Dendritic cell treated with granulocyte-macrophage colony-stimulating factor and Interleukin-4, amounts not matched to agents 40 ng/mL and 50 ng/mL, for 4 days (primary cell): ENCODE data around the gene STX2.
"Not testable (repeated sequence)": the region's sequence is repeated elsewhere in the genome, so short reads cannot be mapped to it uniquely, and the experiment has no call there.

ENCODE experiments used
- H3K27ac Mint-ChIP-seq: one replicate; pipeline ENCODE4 v1.8.0; 2022; ENCODE audit warnings: mild to moderate bottlenecking, mixed read lengths
- H3K27me3 Mint-ChIP-seq: one replicate; pipeline ENCODE4 v1.8.0; 2022; ENCODE audit warnings: mild to moderate bottlenecking, mixed read lengths
- H3K36me3 Mint-ChIP-seq: one replicate; pipeline ENCODE4 v1.8.0; 2022; ENCODE audit warnings: low read depth, mixed read lengths
- H3K4me1 Mint-ChIP-seq: one replicate; pipeline ENCODE4 v1.8.0; 2022; ENCODE audit warnings: low read depth, mixed read lengths
- H3K4me3 Mint-ChIP-seq: one replicate; pipeline ENCODE4 v1.8.0; 2022; ENCODE audit warnings: mild to moderate bottlenecking, moderate library complexity, mixed read lengths
- H3K9me3 Mint-ChIP-seq: one replicate; pipeline ENCODE4 v1.8.0; 2022; ENCODE audit warnings: mixed read lengths
- intact Hi-C: fragments of 100-400 bp; cut with micrococcal nuclease; formaldehyde crosslinking; loops from one replicate; pipeline ENCODE4 v1.15.0; 2022

STX2 gene

GRCh38 chr12:130856088-130856487 lies 17.0 kb upstream of the STX2 start:
- Mint-ChIP-seq H3K9me3 (peaks cover 19% of the 10 kb centered on the region), H3K27me3 (peaks cover 18% of the 10 kb centered on the region), H3K4me1 (no peaks in the 10 kb centered on the region), H3K27ac (no peak overlapping the region), H3K4me3 (no peak overlapping the region), H3K36me3 (no peaks in the 10 kb centered on the region)
- intact Hi-C loops = no loop called here

- Mint-ChIP-seq H3K27ac (no peak overlapping the region), H3K9me3 (no peaks in the 10 kb centered on the region), H3K36me3 (no peaks in the 10 kb centered on the region), H3K4me3 (no peak overlapping the region), H3K4me1 (no peaks in the 10 kb centered on the region), H3K27me3 (peaks cover 13% of the 10 kb centered on the region)
- intact Hi-C loops = no loop called here
Observed at GRCh38 chr12:130850418-130851021, 11.5 kb upstream of the STX2 start.

GRCh38 chr12:130849561-130850417 lies 10.7 kb upstream of the STX2 start:
- intact Hi-C loops = no loop called here
- Mint-ChIP-seq H3K27me3 (peaks cover 10% of the 10 kb centered on the region), H3K9me3 (no peaks in the 10 kb centered on the region), H3K36me3 (no peaks in the 10 kb centered on the region), H3K4me1 (no peaks in the 10 kb centered on the region), H3K4me3 (no peak overlapping the region), H3K27ac (no peak overlapping the region)

GRCh38 chr12:130848785-130849305 lies 9.8 kb upstream of the STX2 start:
- H3K27me3 Mint-ChIP-seq, H3K4me1 Mint-ChIP-seq, H3K4me3 Mint-ChIP-seq, H3K9me3 Mint-ChIP-seq, H3K27ac Mint-ChIP-seq, intact Hi-C loops, H3K36me3 Mint-ChIP-seq: not testable (repeated sequence)

GRCh38 chr12:130848105-130848504 lies 9.1 kb upstream of the STX2 start:
- H3K4me3 Mint-ChIP-seq, H3K27ac Mint-ChIP-seq, H3K4me1 Mint-ChIP-seq, H3K36me3 Mint-ChIP-seq, intact Hi-C loops, H3K27me3 Mint-ChIP-seq, H3K9me3 Mint-ChIP-seq: not testable (repeated sequence)

GRCh38 chr12:130847112-130847511 lies 8.1 kb upstream of the STX2 start:
- H3K4me3 Mint-ChIP-seq = no peak overlapping the region
- no peaks in the 10 kb centered on the region for H3K9me3 Mint-ChIP-seq
- H3K27ac Mint-ChIP-seq = no peak overlapping the region
- H3K27me3 Mint-ChIP-seq = peaks cover 3% of the 10 kb centered on the region
- no peaks in the 10 kb centered on the region for H3K4me1 Mint-ChIP-seq
- intact Hi-C loops = no loop called here
- H3K36me3 Mint-ChIP-seq = no peaks in the 10 kb centered on the region

GRCh38 chr12:130846369-130846768 lies 7.3 kb upstream of the STX2 start:
- intact Hi-C loops = no loop called here
- Mint-ChIP-seq H3K36me3 (no peaks in the 10 kb centered on the region), H3K4me3 (no peak overlapping the region), H3K27me3 (peaks cover 3% of the 10 kb centered on the region), H3K9me3 (no peaks in the 10 kb centered on the region), H3K4me1 (no peaks in the 10 kb centered on the region), H3K27ac (no peak overlapping the region)

- peak overlapping the region; percentile 52 for H3K4me3 Mint-ChIP-seq
Observed at GRCh38 chr12:130839770-130840404, 837 bp upstream of the STX2 start.

GRCh38 chr12:130838284-130838950 lies 633 bp downstream of the STX2 start:
- Mint-ChIP-seq H3K4me3 (peak overlapping the region; percentile 86), H3K27ac (peak overlapping the region; percentile 47), H3K4me1 (peaks cover 42% of the 10 kb centered on the region), H3K27me3 (peaks cover 6% of the 10 kb centered on the region), H3K9me3 (no peaks in the 10 kb centered on the region), H3K36me3 (peaks cover 9% of the 10 kb centered on the region)
- intact Hi-C loops = no loop called here

More at GRCh38 chr12:130839770-130840404, 837 bp upstream of the STX2 start:
- Mint-ChIP-seq H3K4me1 (peaks cover 32% of the 10 kb centered on the region), H3K36me3 (no peaks in the 10 kb centered on the region), H3K27ac (peak overlapping the region; percentile 47), H3K27me3 (peaks cover 6% of the 10 kb centered on the region), H3K9me3 (no peaks in the 10 kb centered on the region)
- intact Hi-C loops = loop anchor here (1.0 kb wide), 1 partner anchor 31 kb away; no protein-coding TSS in a partner anchor

- peaks cover 6% of the 10 kb centered on the region for H3K27me3 Mint-ChIP-seq
- H3K4me1 Mint-ChIP-seq = peaks cover 59% of the 10 kb centered on the region
- intact Hi-C loops = no loop called here
- H3K4me3 Mint-ChIP-seq = no peak overlapping the region
- H3K36me3 Mint-ChIP-seq = peaks cover 9% of the 10 kb centered on the region
- no peak overlapping the region for H3K27ac Mint-ChIP-seq
- no peaks in the 10 kb centered on the region for H3K9me3 Mint-ChIP-seq
Observed at GRCh38 chr12:130835436-130835835, 3.6 kb downstream of the STX2 start.

- H3K4me3 Mint-ChIP-seq = no peak overlapping the region
- peaks cover 63% of the 10 kb centered on the region for H3K4me1 Mint-ChIP-seq
- H3K27me3 Mint-ChIP-seq = peaks cover 6% of the 10 kb centered on the region
- peaks cover 9% of the 10 kb centered on the region for H3K36me3 Mint-ChIP-seq
- no peak overlapping the region for H3K27ac Mint-ChIP-seq
- H3K9me3 Mint-ChIP-seq = no peaks in the 10 kb centered on the region
- intact Hi-C loops = no loop called here
Observed at GRCh38 chr12:130835011-130835410, 4.0 kb downstream of the STX2 start.

- peak overlapping the region; percentile 54 for H3K27ac Mint-ChIP-seq
- no peaks in the 10 kb centered on the region for H3K9me3 Mint-ChIP-seq
- peaks cover 2% of the 10 kb centered on the region for H3K27me3 Mint-ChIP-seq
- intact Hi-C loops = no loop called here
- peaks cover 9% of the 10 kb centered on the region for H3K36me3 Mint-ChIP-seq
- H3K4me3 Mint-ChIP-seq = peak overlapping the region; percentile 24
- peaks cover 63% of the 10 kb centered on the region for H3K4me1 Mint-ChIP-seq
Observed at GRCh38 chr12:130832561-130833209, 6.4 kb downstream of the STX2 start.

- Mint-ChIP-seq H3K4me3 (no peak overlapping the region), H3K36me3 (peaks cover 9% of the 10 kb centered on the region), H3K4me1 (peaks cover 63% of the 10 kb centered on the region), H3K27me3 (no peaks in the 10 kb centered on the region), H3K27ac (peak overlapping the region; percentile 54), H3K9me3 (no peaks in the 10 kb centered on the region)
- intact Hi-C loops = no loop called here
Observed at GRCh38 chr12:130831876-130832405, 7.1 kb downstream of the STX2 start.
